Activated CD8-positive, alpha-beta memory T cell treated with anti-CD3 and anti-CD28 coated beads, Interleukin-2, amount 10 ng/mL, durations not matched to agents 7 days and 5 days (primary cell): ENCODE measurements around the gene UXS1. TPM values are rescaled to one million over a fixed set of nuclear protein-coding genes. Genes with fewer than 3 reads are reported as not detected.

Source experiments
- ATAC-seq: fragments of 150-1000 bp; cut with Tn5 transposase; one replicate; pipeline ENCODE4 v1.10.0; 2021; ENCODE audit warnings: moderate library complexity
- CTCF ChIA-PET: fragments of 350-600 bp; sonication (Branson Sonifier 250); formaldehyde crosslinking; loops from one replicate; lab custom pipeline; 2021; ENCODE audit warnings: antibody characterized with exemption; lab: Charles Lee
- DNase-seq: peaks from one replicate; pipeline ENCODE4 v3.0.0-alpha.2; 2020
- H3K27ac Mint-ChIP-seq: one replicate; pipeline ENCODE4 v1.8.0; 2021; ENCODE audit warnings: mild to moderate bottlenecking, mixed read lengths
- H3K27me3 Mint-ChIP-seq: one replicate; pipeline ENCODE4 v1.8.0; 2021; ENCODE audit warnings: mixed read lengths
- H3K36me3 Mint-ChIP-seq: one replicate; pipeline ENCODE4 v1.8.0; 2021; ENCODE audit warnings: mild to moderate bottlenecking, mixed read lengths
- H3K4me1 Mint-ChIP-seq: one replicate; pipeline ENCODE4 v1.8.0; 2021; ENCODE audit warnings: mixed read lengths
- H3K4me3 Mint-ChIP-seq: one replicate; pipeline ENCODE4 v1.8.0; 2021; ENCODE audit warnings: mild to moderate bottlenecking, moderate library complexity, mixed read lengths
- H3K9me3 Mint-ChIP-seq: one replicate; pipeline ENCODE4 v1.8.0; 2022; ENCODE audit warnings: low read depth, mixed read lengths
- total RNA-seq, 2 experiments: library from RNA; stranded (reverse); gene quantifications; one replicate each; pipeline ENCODE4 v1.2.3, GENCODE V29; 2021

UXS1 gene
- total RNA-seq, 2 experiments from 2014 or later = 90.0 to 115 TPM

GRCh38 chr2:106106622-106107508 lies 87.2 kb downstream of the UXS1 start:
- peak overlapping the region; percentile 63 for H3K27ac Mint-ChIP-seq
- H3K4me1 Mint-ChIP-seq = peaks cover 14% of the 10 kb centered on the region

DNA sequence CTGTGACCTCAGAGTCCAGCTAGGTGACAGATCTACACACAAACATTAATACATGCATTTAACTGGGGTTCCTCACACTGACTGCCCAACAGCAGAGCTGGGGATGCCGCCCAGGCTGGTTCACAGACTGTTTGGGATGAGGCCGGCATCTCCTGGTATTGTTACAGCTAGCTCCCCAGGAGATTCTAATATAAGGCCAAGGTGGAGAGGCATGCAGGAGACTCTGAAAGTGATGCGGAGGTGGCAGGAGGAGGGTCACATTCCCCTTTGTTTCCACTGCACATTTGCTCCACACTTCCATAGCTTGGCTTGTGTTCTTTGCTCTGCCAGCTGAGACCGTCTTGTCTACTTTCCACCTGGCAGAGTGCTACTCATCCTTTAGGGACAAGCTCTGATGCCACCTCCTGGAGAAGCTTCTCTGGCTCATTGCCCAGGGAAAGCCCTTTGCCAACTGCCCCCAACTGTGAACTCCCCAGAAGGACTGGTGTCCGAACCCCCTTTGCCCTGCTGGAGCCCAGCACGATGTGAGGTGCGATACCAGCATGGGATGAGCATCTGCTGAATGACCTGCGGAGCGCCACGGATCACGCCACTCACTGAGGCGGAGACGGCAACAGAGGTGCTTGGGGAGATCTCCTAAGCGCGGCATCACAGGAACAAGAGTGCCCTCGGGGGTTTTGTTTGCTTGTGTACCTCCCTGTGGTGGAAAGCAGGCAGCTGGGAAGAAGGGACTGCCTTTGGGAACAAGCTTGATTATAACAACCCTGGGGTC lies 88.8 kb downstream of the UXS1 start:
- ATAC-seq (no peak), DNase-seq (peak; percentile 40)
- CTCF ChIA-PET = interaction anchor here (0.7 to 1.8 kb wide), 12 partner anchors 8 to 528 kb away, joined by 3 to 10 read pairs (median 3); no protein-coding TSS in a partner anchor
- Mint-ChIP-seq H3K27me3 (no peaks in the 10 kb centered on the region), H3K4me1 (peaks cover 14% of the 10 kb centered on the region), H3K4me3 (no peak overlapping the region), H3K36me3 (peaks cover 14% of the 10 kb centered on the region), H3K9me3 (no peaks in the 10 kb centered on the region), H3K27ac (no peak overlapping the region)

More at GRCh38 chr2:106106622-106107508, 87.2 kb downstream of the UXS1 start:
- no peak overlapping the region for H3K4me3 Mint-ChIP-seq
- H3K36me3 Mint-ChIP-seq = peaks cover 20% of the 10 kb centered on the region
- no peak for ATAC-seq
- no peaks in the 10 kb centered on the region for H3K27me3 Mint-ChIP-seq
- CTCF ChIA-PET = interaction anchor here (0.9 to 1.8 kb wide), 3 partner anchors 10 to 86 kb away, joined by 3 to 10 read pairs (median 5); no protein-coding TSS in a partner anchor
- H3K9me3 Mint-ChIP-seq = no peaks in the 10 kb centered on the region
- DNase-seq = peak; percentile 35

GRCh38 chr2:106104332-106105062 lies 89.6 kb downstream of the UXS1 start:
- peak overlapping the region; percentile 52 for H3K27ac Mint-ChIP-seq
- peak; percentile 77 for DNase-seq
- peak; percentile 80 for ATAC-seq
- H3K9me3 Mint-ChIP-seq = no peaks in the 10 kb centered on the region
- no peak overlapping the region for H3K4me3 Mint-ChIP-seq
- CTCF ChIA-PET = interaction anchor here (0.7 to 1.8 kb wide), 20 partner anchors 7 to 527 kb away, joined by 3 to 10 read pairs (median 3); no protein-coding TSS in a partner anchor
- H3K27me3 Mint-ChIP-seq = no peaks in the 10 kb centered on the region
- H3K36me3 Mint-ChIP-seq = peaks cover 20% of the 10 kb centered on the region
- peaks cover 14% of the 10 kb centered on the region for H3K4me1 Mint-ChIP-seq

DNA sequence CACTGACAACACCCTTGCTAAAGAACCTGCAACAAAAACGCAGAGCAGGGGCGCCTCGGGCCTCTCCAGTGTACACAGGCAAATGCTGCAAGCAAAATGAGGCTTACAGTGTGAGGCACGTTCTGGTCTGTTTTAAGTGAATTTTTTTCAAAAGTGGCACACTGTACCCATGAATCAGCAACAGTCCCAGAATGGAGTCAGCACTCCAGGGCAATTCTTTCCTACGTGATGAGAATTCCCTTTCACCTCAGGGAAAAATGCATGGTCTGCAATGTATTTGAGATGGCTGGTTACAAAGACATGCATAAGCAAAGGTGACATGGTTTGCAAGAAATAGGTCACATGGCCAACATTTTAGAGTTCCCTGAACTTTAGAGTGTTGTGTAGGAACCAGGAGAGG lies 94.4 kb downstream of the UXS1 start:
- DNase-seq (no peak), ATAC-seq (no peak)
- H3K27ac Mint-ChIP-seq = no peak overlapping the region
- CTCF ChIA-PET = no interaction called here
- H3K4me1 Mint-ChIP-seq = peaks cover 38% of the 10 kb centered on the region
- H3K27me3 Mint-ChIP-seq = no peaks in the 10 kb centered on the region
- H3K4me3 Mint-ChIP-seq = no peak overlapping the region
- peaks cover 28% of the 10 kb centered on the region for H3K36me3 Mint-ChIP-seq
- H3K9me3 Mint-ChIP-seq = no peaks in the 10 kb centered on the region

DNA sequence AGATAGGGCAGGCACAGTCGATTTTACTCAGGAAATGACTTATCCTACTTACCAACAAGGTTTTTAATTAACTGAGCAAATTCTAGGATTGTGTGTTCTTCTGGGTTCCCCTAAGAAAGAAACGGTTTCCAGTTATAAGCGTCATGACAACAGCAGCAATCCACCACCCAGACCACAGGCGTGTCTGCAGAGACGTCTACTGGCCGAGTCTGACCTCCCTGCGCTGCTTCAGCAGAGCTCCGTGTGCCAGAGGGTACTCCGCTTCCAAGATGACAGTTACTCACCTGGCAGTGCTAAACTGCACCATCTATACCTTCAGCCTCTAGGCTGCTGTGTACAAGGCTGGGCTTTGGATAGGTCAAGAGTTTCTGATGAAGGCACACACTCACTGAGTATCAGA lies 95.4 kb downstream of the UXS1 start:
- H3K36me3 Mint-ChIP-seq = peaks cover 34% of the 10 kb centered on the region
- no peak for ATAC-seq
- no peaks in the 10 kb centered on the region for H3K27me3 Mint-ChIP-seq
- CTCF ChIA-PET = interaction anchor here (0.7 to 1.7 kb wide), 5 partner anchors 12 to 352 kb away, joined by 3 to 6 read pairs (median 5); no protein-coding TSS in a partner anchor
- H3K4me1 Mint-ChIP-seq = peaks cover 46% of the 10 kb centered on the region
- no peak overlapping the region for H3K27ac Mint-ChIP-seq
- no peak overlapping the region for H3K4me3 Mint-ChIP-seq
- no peaks in the 10 kb centered on the region for H3K9me3 Mint-ChIP-seq
- DNase-seq = no peak

GRCh38 chr2:106098081-106098480 lies 96.0 kb downstream of the UXS1 start:
- Mint-ChIP-seq H3K4me1 (peaks cover 50% of the 10 kb centered on the region), H3K4me3 (no peak overlapping the region), H3K36me3 (peaks cover 39% of the 10 kb centered on the region), H3K9me3 (no peaks in the 10 kb centered on the region), H3K27me3 (no peaks in the 10 kb centered on the region), H3K27ac (no peak overlapping the region)
- CTCF ChIA-PET = interaction anchor here (0.7 to 2.0 kb wide), 6 partner anchors 8 to 352 kb away, joined by 3 to 10 read pairs (median 5); no protein-coding TSS in a partner anchor
- DNase-seq (no peak), ATAC-seq (no peak)

DNA sequence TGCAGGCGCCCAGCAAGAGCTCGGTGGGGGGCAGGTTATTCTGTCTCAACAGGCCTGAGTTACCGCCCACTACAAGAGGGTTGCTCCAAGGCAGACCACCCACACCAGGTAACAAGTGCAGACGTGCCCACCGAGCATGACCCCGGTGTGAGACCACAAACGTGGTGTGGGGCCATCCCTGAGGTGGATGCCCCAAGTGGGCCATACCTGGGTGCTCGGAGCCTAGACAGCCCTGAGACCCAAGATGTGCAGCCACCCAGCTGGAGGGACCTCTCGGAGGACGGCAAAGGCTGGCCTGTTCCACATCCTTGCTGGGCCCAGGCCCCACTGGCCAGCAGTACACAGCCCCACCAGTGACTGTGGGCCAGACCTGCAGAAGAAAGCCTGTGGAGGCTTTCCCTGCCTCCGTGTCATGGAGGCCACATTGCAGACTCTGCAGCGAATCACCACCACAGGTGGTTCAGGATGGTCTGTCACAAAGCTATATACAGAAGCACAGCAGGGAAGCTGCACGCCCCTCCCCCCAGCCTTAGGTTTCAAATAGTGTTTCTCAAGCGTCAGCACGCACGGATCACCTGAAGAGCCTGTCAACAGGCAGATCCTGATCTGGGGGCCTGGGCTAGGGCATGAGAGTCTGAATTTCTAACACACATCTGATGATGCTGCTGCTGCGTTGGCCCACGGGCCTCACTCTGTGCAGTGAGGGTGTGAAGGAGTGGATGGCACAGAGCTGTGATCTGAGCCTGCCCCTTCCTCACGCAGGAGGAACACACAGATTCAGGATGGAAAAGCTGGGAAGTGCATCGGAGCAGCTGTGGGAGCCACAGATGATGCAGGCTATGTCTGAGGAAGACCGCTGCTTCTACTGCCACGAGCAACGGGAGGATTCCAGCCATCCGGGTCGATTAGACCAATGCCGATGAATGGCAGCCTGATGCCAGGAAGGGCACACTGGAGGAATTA lies 96.8 kb downstream of the UXS1 start:
- Mint-ChIP-seq H3K27me3 (no peaks in the 10 kb centered on the region), H3K4me1 (peaks cover 50% of the 10 kb centered on the region), H3K27ac (peak overlapping the region; percentile 89), H3K9me3 (no peaks in the 10 kb centered on the region), H3K36me3 (peaks cover 40% of the 10 kb centered on the region), H3K4me3 (no peak overlapping the region)
- CTCF ChIA-PET = interaction anchor here (0.7 to 2.0 kb wide), 5 partner anchors 8 to 351 kb away, joined by 3 to 10 read pairs (median 5); no protein-coding TSS in a partner anchor
- ATAC-seq = no peak
- no peak for DNase-seq

- no peaks in the 10 kb centered on the region for H3K27me3 Mint-ChIP-seq
- H3K36me3 Mint-ChIP-seq = peaks cover 47% of the 10 kb centered on the region
- no peaks in the 10 kb centered on the region for H3K9me3 Mint-ChIP-seq
- CTCF ChIA-PET = interaction anchor here (0.7 to 2.0 kb wide), 2 partner anchors 9 to 239 kb away, joined by 3 to 10 read pairs; no protein-coding TSS in a partner anchor
- ATAC-seq = peak; percentile 18
- H3K27ac Mint-ChIP-seq = peak overlapping the region; percentile 89
- no peak for DNase-seq
- peaks cover 50% of the 10 kb centered on the region for H3K4me1 Mint-ChIP-seq
- peak overlapping the region; percentile 68 for H3K4me3 Mint-ChIP-seq
These were observed 97.6 kb downstream of the UXS1 start for GRCh38 chr2:106096299-106097037.

DNA sequence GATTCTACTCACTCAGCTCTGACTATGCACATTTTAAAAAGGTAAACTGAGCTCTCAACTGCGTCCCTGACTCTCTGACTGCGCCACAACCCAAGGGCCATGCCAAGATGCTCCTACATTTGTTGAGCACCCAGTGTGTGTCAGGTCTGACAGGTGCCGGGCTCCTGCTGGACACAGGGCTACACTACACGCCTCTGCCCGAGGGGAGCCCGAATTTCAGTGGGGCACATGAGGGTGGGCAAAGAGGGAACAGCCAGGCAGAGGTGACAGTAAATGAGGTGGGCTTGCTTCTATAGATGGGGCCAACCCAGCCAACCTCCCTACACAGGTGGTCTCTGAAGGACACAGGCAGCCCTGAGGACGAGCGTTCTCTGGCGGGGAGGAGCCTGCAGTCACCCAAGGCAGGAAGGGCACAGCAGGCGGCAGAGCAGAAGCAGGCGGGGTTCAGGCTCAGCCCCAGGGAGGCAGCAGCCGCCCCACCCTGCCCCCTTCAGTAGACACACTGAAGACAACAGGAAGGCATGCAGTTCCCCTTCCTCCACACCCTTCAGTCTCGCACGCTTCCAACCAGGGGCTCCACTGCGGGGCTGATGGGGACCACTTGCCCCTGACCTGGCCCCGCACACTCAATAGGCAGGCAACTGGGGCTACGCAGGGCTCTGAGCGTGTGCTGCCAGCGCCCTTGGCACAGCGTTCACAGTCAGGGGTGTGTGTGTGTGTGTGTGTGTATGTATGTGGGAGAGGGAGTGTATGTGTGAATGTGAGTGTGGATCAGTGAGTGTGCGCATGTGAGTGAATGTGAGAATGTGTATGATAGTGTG lies 98.4 kb downstream of the UXS1 start:
- peak overlapping the region; percentile 89 for H3K27ac Mint-ChIP-seq
- peaks cover 50% of the 10 kb centered on the region for H3K4me1 Mint-ChIP-seq
- no peaks in the 10 kb centered on the region for H3K9me3 Mint-ChIP-seq
- peak overlapping the region; percentile 68 for H3K4me3 Mint-ChIP-seq
- no peaks in the 10 kb centered on the region for H3K27me3 Mint-ChIP-seq
- DNase-seq = peak; percentile 92
- CTCF ChIA-PET = interaction anchor here (1.0 to 3.1 kb wide), 8 partner anchors 9 to 318 kb away, joined by 3 to 18 read pairs (median 8); no protein-coding TSS in a partner anchor
- peaks cover 52% of the 10 kb centered on the region for H3K36me3 Mint-ChIP-seq
- ATAC-seq = peak; percentile 95

DNA sequence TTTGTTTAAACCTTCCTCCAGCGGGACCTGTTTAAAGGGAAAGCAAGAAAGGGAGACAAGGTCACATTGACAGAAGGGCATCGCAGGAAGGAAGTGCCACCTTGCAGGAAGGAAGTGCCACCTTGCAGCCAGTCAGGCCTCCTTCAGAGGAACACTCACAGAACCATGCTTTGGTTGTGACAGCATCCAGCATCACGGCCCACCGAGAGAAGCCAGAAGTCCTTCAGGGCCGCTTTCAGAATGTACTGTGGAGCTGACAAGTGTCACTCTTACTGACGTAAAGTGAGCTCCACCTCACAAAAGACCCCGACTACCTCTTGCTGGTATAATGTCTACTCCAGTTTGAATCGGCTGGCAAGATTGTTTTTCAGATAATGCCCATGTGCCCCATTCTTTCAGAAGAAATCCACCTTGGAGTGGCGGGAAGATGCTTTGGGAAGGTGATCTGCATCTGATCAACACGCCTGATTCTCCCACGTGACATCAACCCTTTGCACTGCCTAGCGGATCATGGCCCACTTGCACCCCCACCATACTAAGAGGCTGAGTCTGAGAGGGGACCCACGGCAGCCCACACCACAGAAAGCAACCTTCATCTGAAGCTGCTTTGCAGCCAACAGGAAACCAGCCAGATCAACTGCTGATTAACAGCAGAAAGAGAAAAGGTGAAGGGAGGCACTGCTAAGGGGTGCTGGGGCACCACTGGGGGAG lies 99.8 kb downstream of the UXS1 start:
- no peaks in the 10 kb centered on the region for H3K27me3 Mint-ChIP-seq
- H3K27ac Mint-ChIP-seq = peak overlapping the region; percentile 92
- CTCF ChIA-PET = interaction anchor here (0.8 to 3.1 kb wide), 10 partner anchors 9 to 517 kb away, joined by 3 to 18 read pairs (median 4); no protein-coding TSS in a partner anchor
- no peaks in the 10 kb centered on the region for H3K9me3 Mint-ChIP-seq
- ATAC-seq (peak; percentile 40), DNase-seq (peak; percentile 82)
- peaks cover 50% of the 10 kb centered on the region for H3K4me1 Mint-ChIP-seq
- H3K4me3 Mint-ChIP-seq = peak overlapping the region; percentile 58
- H3K36me3 Mint-ChIP-seq = peaks cover 50% of the 10 kb centered on the region
